Left lung (tissue), 10 donors: ENCODE data around the gene SYNE2. TPM values are rescaled to one million over a fixed set of nuclear protein-coding genes. Genes with fewer than 3 reads are reported as not detected.

Experiments used
- ATAC-seq: fragments of 200-7000 bp; cut with Tn5 transposase; one replicate; pipeline ENCODE4 v1.9.1; 2020; ENCODE audit warnings: moderate library complexity
- DNase-seq, 4 donors: peaks; one replicate each; pipeline ENCODE4 v3.0.0-alpha.2; 2013 to 2020
- H3K27ac ChIP-seq, 2 donors: fragments of 200-600 bp; sonication (generic) in 1 of 2; one replicate each; pipeline versions ENCODE4 v1.5.0 to v1.8.0; 2020 to 2021
- H3K27me3 ChIP-seq, 2 donors: fragments of 200-600 bp; sonication (generic) in 1 of 2; one replicate each; pipeline versions ENCODE4 v1.5.0 to v1.8.0; 2020 to 2021
- H3K36me3 ChIP-seq, 2 donors: fragments of 200-600 bp; sonication (generic) in 1 of 2; one replicate each; pipeline versions ENCODE4 v1.5.0 to v1.8.0; 2020 to 2021
- H3K4me1 ChIP-seq, 2 donors: fragments of 200-600 bp; one replicate each; pipeline ENCODE4 v1.8.0; 2021
- H3K4me3 ChIP-seq, 2 donors: fragments of 200-600 bp; sonication (generic) in 1 of 2; one replicate each; pipeline versions ENCODE4 v1.5.0 to v1.8.0; 2020 to 2021; ENCODE audit warnings: mild to moderate bottlenecking in 1 of 2
- H3K9me3 ChIP-seq, 2 donors: fragments of 200-600 bp; sonication (generic) in 1 of 2; one replicate each; pipeline versions ENCODE4 v1.5.0 to v1.8.0; 2020 to 2021
- CTCF ChIP-seq, 2 donors: fragments of 200-600 bp; sonication (generic) in 1 of 2; IDR thresholded peaks; one replicate each; pipeline versions ENCODE4 v1.5.0 to v1.8.0; 2021; ENCODE audit warnings: antibody characterized with exemption in 2 of 2
- intact Hi-C, 2 donors: fragments of 100-400 bp; cut with DNase I; formaldehyde crosslinking; loops; one replicate each; pipeline versions ENCODE4 v1.11.2 to v1.14.2; 2022
- polyA plus RNA-seq, 6 donors: library from polyadenylated mRNA; unstranded; fragments of 120-200 nt; gene quantifications; one replicate each; pipeline ENCODE4 v1.2.1, GENCODE V29; 2013; ENCODE audit not compliant: insufficient read length in 6 of 6
- total RNA-seq, 2 donors: library from RNA; stranded (reverse); fragmentation: NEBNext Ultra II Directional; extraction: Animal tissue kit (Norgen Biotek cat#: 25700); gene quantifications; one replicate each; pipeline ENCODE4 v1.2.1, GENCODE V29; 2021
- donor health status: DM: no; HTN: yes; CAD: no.
- donor health status: DM: no; HTN: no; CAD: no.

Gene SYNE2
- total and polyA plus RNA-seq, 8 donors, result 59.6 to 109 (median 88.5) TPM

GRCh38 chr14:63933711-63934110 is 80.9 kb downstream of the SYNE2 start:
- Histone ChIP-seq H3K36me3 (no peaks in the 10 kb centered on the region), H3K27ac (no peak overlapping the region), H3K4me1 (no peaks in the 10 kb centered on the region), H3K27me3 (no peaks in the 10 kb centered on the region), H3K9me3 (no peaks in the 10 kb centered on the region), H3K4me3 (no peak overlapping the region)
- no peak for TF ChIP-seq CTCF (IDR thresholded peaks at IDR 0.05)
- intact Hi-C loops, result no loop called here
- DNase-seq, result no peak
- no peak for ATAC-seq

DNA sequence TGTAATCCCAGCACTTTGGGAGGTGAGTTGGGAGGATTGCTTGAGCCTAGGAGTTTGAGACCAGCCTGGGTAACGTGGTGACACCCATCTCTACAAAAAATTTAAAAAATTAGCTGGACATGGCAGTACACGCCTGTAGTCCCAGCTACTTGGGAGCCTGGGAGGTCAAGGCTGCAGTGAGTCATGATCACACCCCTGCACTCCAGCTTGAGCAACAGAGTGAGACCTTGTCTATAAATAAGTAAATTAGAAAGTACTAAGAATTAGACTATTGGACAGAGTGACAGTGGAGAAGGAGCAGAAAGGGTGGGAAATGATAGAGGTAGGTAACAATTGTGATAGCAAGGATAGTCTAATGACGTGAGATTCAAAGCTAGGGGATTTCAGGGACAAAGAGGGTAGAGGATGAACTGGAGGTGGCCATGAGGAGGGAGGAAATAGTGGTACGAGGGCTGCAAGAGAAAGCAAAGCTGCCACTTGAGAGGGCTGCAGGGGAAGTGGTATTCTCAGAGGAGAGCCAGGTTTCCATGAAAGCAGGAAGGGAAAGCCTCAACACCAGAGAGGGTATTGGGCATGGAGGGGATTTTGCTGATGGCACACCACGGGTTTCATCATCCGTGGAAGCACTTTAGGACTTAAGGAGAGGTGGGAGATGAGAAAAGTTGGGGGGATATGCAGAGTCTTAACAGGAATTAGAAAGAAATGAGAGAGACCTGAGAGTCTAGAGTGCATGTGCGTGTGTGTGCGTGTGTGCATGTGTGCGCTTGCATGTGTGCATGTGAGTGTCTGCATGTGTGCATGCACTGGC is 85.6 kb downstream of the SYNE2 start:
- Histone ChIP-seq H3K9me3 (no peaks in the 10 kb centered on the region), H3K36me3 (peaks cover 0 to 10% of the 10 kb centered on the region in 2 donors), H3K27ac (peak overlapping the region in 1 of 2 donors; percentile 8), H3K27me3 (no peaks in the 10 kb centered on the region), H3K4me3 (no peak overlapping the region), H3K4me1 (no peaks in the 10 kb centered on the region)
- TF ChIP-seq CTCF (IDR thresholded peaks at IDR 0.05), result no peak
- DNase-seq (no peak), ATAC-seq (peak; percentile 59)
- intact Hi-C loops, result no loop called here

- Histone ChIP-seq H3K27me3 (no peaks in the 10 kb centered on the region), H3K4me1 (no peaks in the 10 kb centered on the region), H3K27ac (no peak overlapping the region), H3K9me3 (no peaks in the 10 kb centered on the region), H3K36me3 (peaks cover 0 to 10% of the 10 kb centered on the region in 2 donors), H3K4me3 (no peak overlapping the region)
- no peak for DNase-seq
- intact Hi-C loops, result no loop called here
- no peak for ATAC-seq
- no peak for TF ChIP-seq CTCF (IDR thresholded peaks at IDR 0.05)
These were observed 86.1 kb downstream of the SYNE2 start for GRCh38 chr14:63939006-63939270.

GRCh38 chr14:63940387-63940786 is 87.6 kb downstream of the SYNE2 start:
- Histone ChIP-seq H3K36me3 (peaks cover 0 to 10% of the 10 kb centered on the region in 2 donors), H3K4me3 (no peak overlapping the region), H3K4me1 (no peaks in the 10 kb centered on the region), H3K27ac (no peak overlapping the region), H3K27me3 (no peaks in the 10 kb centered on the region), H3K9me3 (no peaks in the 10 kb centered on the region)
- ATAC-seq (no peak), DNase-seq (no peak)
- TF ChIP-seq CTCF (IDR thresholded peaks at IDR 0.05), result no peak
- intact Hi-C loops, result no loop called here

DNA sequence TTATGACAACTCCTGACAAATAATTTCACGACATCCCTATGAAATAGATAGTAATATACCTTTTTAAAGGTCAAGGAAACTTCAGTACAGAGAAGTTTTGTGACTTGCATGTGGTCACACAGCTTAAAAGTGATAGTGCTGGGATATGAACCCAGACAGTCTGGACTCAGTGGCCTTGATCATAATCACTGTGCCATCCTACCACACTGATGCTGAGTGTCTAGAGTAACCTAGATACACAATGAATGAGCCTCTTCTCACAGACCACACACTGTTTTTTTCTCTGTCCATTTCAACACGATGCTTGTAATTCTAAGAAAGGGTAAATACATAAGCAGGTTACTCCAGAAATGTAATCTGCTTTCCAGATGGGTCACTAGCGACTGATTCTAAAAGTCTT is 88.2 kb downstream of the SYNE2 start:
- no peaks in the 10 kb centered on the region for H3K27me3 ChIP-seq
- intact Hi-C loops, result no loop called here
- TF ChIP-seq CTCF (IDR thresholded peaks at IDR 0.05), result no peak
- no peaks in the 10 kb centered on the region for H3K9me3 ChIP-seq
- peaks cover 0 to 10% of the 10 kb centered on the region in 2 donors for H3K36me3 ChIP-seq
- H3K27ac ChIP-seq, result no peak overlapping the region
- ATAC-seq (no peak), DNase-seq (no peak)
- no peaks in the 10 kb centered on the region for H3K4me1 ChIP-seq
- no peak overlapping the region for H3K4me3 ChIP-seq
